C4-2B (cell line): ENCODE measurements around the gene TMEM132D.

Experiments
- ZFX ChIP-seq: fragments of 450-650 bp; IDR thresholded peaks from 2 replicates; pipeline ENCODE4 v1.6.1; 2017
- TF ChIP-seq, protein P1 (sequence below): fragments of 450-650 bp; conservative IDR thresholded peaks from 2 replicates; pipeline ENCODE4 v1.5.1; 2017; ENCODE audit warnings: mild to moderate bottlenecking

DNA sequence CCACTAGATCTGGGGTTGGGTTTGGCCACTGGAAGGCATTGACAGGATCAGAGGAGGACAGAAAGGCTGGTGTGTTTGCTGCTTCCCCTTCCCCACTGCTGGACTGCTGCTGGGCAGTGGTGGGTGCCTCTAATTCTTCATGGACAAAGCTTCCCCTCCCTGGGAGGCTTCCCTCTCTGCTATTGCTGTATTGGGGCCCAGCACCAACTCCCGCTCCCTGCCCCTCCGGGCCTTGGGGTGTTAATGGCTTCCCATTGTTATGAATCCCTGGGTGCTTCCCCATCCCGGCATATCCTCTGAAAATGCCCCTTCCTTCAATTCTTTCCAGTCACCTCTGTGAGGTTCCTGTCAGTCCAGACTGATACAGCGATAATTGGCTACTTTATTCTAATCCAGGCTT lies 740.4 kb downstream of the TMEM132D start:
- TF ChIP-seq, protein P1, sequence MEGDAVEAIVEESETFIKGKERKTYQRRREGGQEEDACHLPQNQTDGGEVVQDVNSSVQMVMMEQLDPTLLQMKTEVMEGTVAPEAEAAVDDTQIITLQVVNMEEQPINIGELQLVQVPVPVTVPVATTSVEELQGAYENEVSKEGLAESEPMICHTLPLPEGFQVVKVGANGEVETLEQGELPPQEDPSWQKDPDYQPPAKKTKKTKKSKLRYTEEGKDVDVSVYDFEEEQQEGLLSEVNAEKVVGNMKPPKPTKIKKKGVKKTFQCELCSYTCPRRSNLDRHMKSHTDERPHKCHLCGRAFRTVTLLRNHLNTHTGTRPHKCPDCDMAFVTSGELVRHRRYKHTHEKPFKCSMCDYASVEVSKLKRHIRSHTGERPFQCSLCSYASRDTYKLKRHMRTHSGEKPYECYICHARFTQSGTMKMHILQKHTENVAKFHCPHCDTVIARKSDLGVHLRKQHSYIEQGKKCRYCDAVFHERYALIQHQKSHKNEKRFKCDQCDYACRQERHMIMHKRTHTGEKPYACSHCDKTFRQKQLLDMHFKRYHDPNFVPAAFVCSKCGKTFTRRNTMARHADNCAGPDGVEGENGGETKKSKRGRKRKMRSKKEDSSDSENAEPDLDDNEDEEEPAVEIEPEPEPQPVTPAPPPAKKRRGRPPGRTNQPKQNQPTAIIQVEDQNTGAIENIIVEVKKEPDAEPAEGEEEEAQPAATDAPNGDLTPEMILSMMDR, result no peak
- no peak for TF ChIP-seq ZFX
